ENCODE results near the gene KLF5.

- TF ChIP-seq EZH2 (IDR thresholded peaks at IDR 0.05) (no peak), POLR2A (IDR thresholded peaks at IDR 0.05; ENCODE audit: borderline replicate concordance, extremely low read depth, insufficient read depth, insufficient read length) (no peak), ELF1 (IDR thresholded peaks at IDR 0.05; ENCODE audit: borderline replicate concordance, low read depth) (no peak), CTCF (IDR thresholded peaks at IDR 0.05 in 2 of 3, conservative IDR thresholded peaks at IDR 0.05 in 1 of 3; ENCODE audit: borderline replicate concordance in 1 of 3, insufficient read depth in 1 of 3, low read depth in 2 of 3, low read length in 2 of 3) (no peak), POLR2AphosphoS5 (IDR thresholded peaks at IDR 0.05; ENCODE audit: low read depth, low read length) (no peak)
Observed at GRCh38 chr13:73101351-73102007, 42.7 kb downstream of the KLF5 start.

Measured in HCT116 (cell line).